HepG2 (cell line): ENCODE results near the gene NEIL1. TPM values are rescaled to one million over a fixed set of nuclear protein-coding genes. Genes with fewer than 3 reads are reported as not detected.

Experiments
- ATAC-seq: fragments of 200-7000 bp; cut with Tn5 transposase; 3 replicates; pipeline ENCODE4 v1.9.1; 2020; ENCODE audit warnings: mild to moderate bottlenecking, moderate library complexity
- BruUV-seq: library from RNA; stranded (reverse); fragments of 400-500 nt; replicated peaks from 2 replicates; lab custom pipeline; 2021; lab: Mats Ljungman, UMichigan
- CTCF ChIA-PET: fragments of 300-600 bp; formaldehyde crosslinking; extraction: SDS; loops from one replicate; lab custom pipeline; 2021; ENCODE audit warnings: low total read pairs, inconsistent platforms, low intra/inter-chr PET ratio; lab: Yijun Ruan, JAX
- POLR2A ChIA-PET: fragments of 350-600 bp; sonication (Branson Sonifier 250); formaldehyde crosslinking; loops from one replicate; lab custom pipeline; 2020; ENCODE audit warnings: antibody characterized with exemption, inconsistent platforms; lab: Yijun Ruan, JAX
- DNase-seq: peaks from one replicate; pipeline ENCODE4 v3.0.0-alpha.2; 2015; ENCODE audit warnings: low spot score
- FAIRE-seq: peaks from 3 replicates; lab custom pipeline; 2011; peaks lifted over from hg19 to GRCh38; lab: Jason Lieb, UNC
- H2AFZ ChIP-seq: one replicate; pipeline ENCODE4 v1.6.1; 2011; ENCODE audit warnings: low read length, inconsistent platforms
- H3K27ac ChIP-seq: fragments of 300-600 bp; 3 replicates; pipeline ENCODE4 v1.8.0; 2011; ENCODE audit warnings: mixed run types, mild to moderate bottlenecking, mixed read lengths, low read length, inconsistent platforms; ENCODE audit not compliant: insufficient read depth; ENCODE audit errors: extremely low read length
- H3K27me3 ChIP-seq, 2 experiments: fragments of 200-600 bp in 1 of 2; 2 replicates in 1 of 2; 3 replicates in 1 of 2; pipeline versions ENCODE4 v1.6.0 to v1.8.0; 2011; ENCODE audit warnings: low read length in 2 of 2, mild to moderate bottlenecking in 2 of 2, moderate library complexity in 2 of 2, inconsistent platforms in 1 of 2; ENCODE audit not compliant: insufficient read depth in 2 of 2, control insufficient read depth in 1 of 2
- H3K36me3 ChIP-seq, 2 experiments: fragments of 200-600 bp in 1 of 2; replicated peaks in 1 of 2; 2 replicates in 1 of 2; 3 replicates in 1 of 2; pipeline versions ENCODE4 v1.5.1 to v1.8.0; 2011; ENCODE audit warnings: low read length in 2 of 2, inconsistent platforms in 1 of 2; ENCODE audit not compliant: insufficient read depth in 2 of 2, control insufficient read depth in 1 of 2
- H3K4me1 ChIP-seq: 2 replicates; pipeline ENCODE4 v1.5.1; 2012; ENCODE audit warnings: low read length, inconsistent platforms; ENCODE audit not compliant: insufficient read depth
- H3K4me2 ChIP-seq: 2 replicates; pipeline ENCODE4 v1.6.0; 2011; ENCODE audit warnings: low read depth, low read length, inconsistent platforms
- H3K4me3 ChIP-seq, 3 experiments: fragments of 200-600 bp in 1 of 3; sonication (generic), shearing (Covaris generic) in 1 of 3; replicated peaks in 1 of 3; 2 replicates each; pipeline ENCODE4 v1.5.1; 2011 to 2016; ENCODE audit warnings: low read length in 3 of 3, inconsistent platforms in 2 of 3, low read depth in 2 of 3, mild to moderate bottlenecking in 2 of 3, control low read depth in 1 of 3, mixed read lengths in 1 of 3; ENCODE audit not compliant: insufficient read depth in 1 of 3
- H3K79me2 ChIP-seq: one replicate; pipeline ENCODE4 v1.6.1; 2011; ENCODE audit warnings: low read length, inconsistent platforms; ENCODE audit not compliant: insufficient read depth
- H3K9ac ChIP-seq: 2 replicates; pipeline ENCODE4 v1.6.0; 2011; ENCODE audit warnings: mild to moderate bottlenecking, low read depth, low read length, inconsistent platforms; ENCODE audit not compliant: insufficient read depth
- H3K9me3 ChIP-seq: 2 replicates; pipeline ENCODE4 v1.5.1; 2012; ENCODE audit warnings: mild to moderate bottlenecking, low read length
- H4K20me1 ChIP-seq: 2 replicates; pipeline ENCODE4 v1.6.0; 2011; ENCODE audit warnings: inconsistent platforms, mild to moderate bottlenecking, low read length, moderate library complexity; ENCODE audit not compliant: insufficient read depth
- FOXK1 ChIP-seq: sonication (generic); formaldehyde crosslinking; IDR thresholded peaks from 2 replicates; pipeline ENCODE4 v1.4.0; 2020; ENCODE audit warnings: low read depth, missing genetic modification reagents, borderline replicate concordance
- FOXP1 ChIP-seq, 2 experiments: fragments of 450-650 bp in 1 of 2; IDR thresholded peaks; 2 replicates each; pipeline ENCODE4 v1.6.1; 2017 to 2018; ENCODE audit warnings: antibody characterized with exemption in 1 of 2
- PHF5A ChIP-seq: IDR thresholded peaks from one replicate; pipeline ENCODE4 v1.6.1; 2018; ENCODE audit warnings: low read depth, missing genetic modification reagents; ENCODE audit not compliant: unreplicated experiment
- POLR2AphosphoS5 ChIP-seq: IDR thresholded peaks from 2 replicates; pipeline ENCODE4 v1.6.1; 2012; ENCODE audit warnings: low read depth, low read length
- ZNF180 ChIP-seq: sonication (generic); formaldehyde crosslinking; IDR thresholded peaks from 2 replicates; pipeline ENCODE4 v1.4.0; 2020; ENCODE audit warnings: low read depth, missing genetic modification reagents, borderline replicate concordance
- ZNF20 ChIP-seq: sonication (generic); formaldehyde crosslinking; IDR thresholded peaks from 2 replicates; pipeline ENCODE4 v1.4.0; 2020; ENCODE audit warnings: mild to moderate bottlenecking, moderate library complexity, missing genetic modification reagents
- ZNF841 ChIP-seq: sonication (generic); formaldehyde crosslinking; IDR thresholded peaks from 2 replicates; pipeline ENCODE4 v1.8.1; 2023; ENCODE audit warnings: missing genetic modification reagents, borderline replicate concordance
- WGBS: methylation state at CpG from one replicate; pipeline ENCODE4 v1.1.6; 2017; ENCODE audit warnings: low lambda C conversion rate; 5-methylcytosine and 5-hydroxymethylcytosine counted together
- in situ Hi-C: cut with HindIII; loops from 2 replicates; pipeline ENCODE4 v1.10.0; 2017; ENCODE audit warnings: low pct_unique_long_range_greater_than_20kb; ENCODE audit not compliant: extremely low pct_ligation_motif_present
- intact Hi-C: fragments of 100-400 bp; cut with micrococcal nuclease; formaldehyde crosslinking; loops from one replicate; pipeline ENCODE4 v1.10.0; 2022; ENCODE audit not compliant: unreplicated experiment
- polyA plus RNA-seq, 8 experiments: library from polyadenylated mRNA; depleted of rRNA in 3 of 8; stranded (reverse) in 7 of 8; unstranded in 1 of 8; fragments of >200 nt; fragmentation: Illumina TruSeq in 4 of 8; extraction: Trizol in 4 of 8; gene quantifications; 2 replicates each; pipeline versions ENCODE4 v1.2.1 to v1.2.3, GENCODE V29; 2011 to 2016; ENCODE audit warnings: low read depth in 4 of 8, missing spikeins in 1 of 8, mixed read lengths in 1 of 8; ENCODE audit not compliant: insufficient read depth in 1 of 8
- total RNA-seq, 5 experiments: library from RNA; depleted of rRNA; stranded (reverse); fragments of >200 nt; fragmentation: Illumina TruSeq; extraction: Trizol; gene quantifications; 2 replicates each; pipeline ENCODE4 v1.2.3, GENCODE V29; 2016; ENCODE audit warnings: low read depth in 1 of 5
- TF ChIP-seq, protein P1 (sequence below): sonication (generic); formaldehyde crosslinking; IDR thresholded peaks from 2 replicates; pipeline ENCODE4 v1.8.0; 2022; ENCODE audit warnings: mild to moderate bottlenecking, missing genetic modification reagents
- TF ChIP-seq, protein P2 (sequence below): sonication (generic); formaldehyde crosslinking; IDR thresholded peaks from 2 replicates; pipeline ENCODE4 v1.4.0; 2020; ENCODE audit warnings: low read depth, mild to moderate bottlenecking, missing genetic modification reagents

The NEIL1 gene
- total and polyA plus RNA-seq, 2 of the 13 experiments (the other 11 are each of a cell fraction or from before 2014, with no cell fraction given) = 10.4 to 15.5 TPM

DNA sequence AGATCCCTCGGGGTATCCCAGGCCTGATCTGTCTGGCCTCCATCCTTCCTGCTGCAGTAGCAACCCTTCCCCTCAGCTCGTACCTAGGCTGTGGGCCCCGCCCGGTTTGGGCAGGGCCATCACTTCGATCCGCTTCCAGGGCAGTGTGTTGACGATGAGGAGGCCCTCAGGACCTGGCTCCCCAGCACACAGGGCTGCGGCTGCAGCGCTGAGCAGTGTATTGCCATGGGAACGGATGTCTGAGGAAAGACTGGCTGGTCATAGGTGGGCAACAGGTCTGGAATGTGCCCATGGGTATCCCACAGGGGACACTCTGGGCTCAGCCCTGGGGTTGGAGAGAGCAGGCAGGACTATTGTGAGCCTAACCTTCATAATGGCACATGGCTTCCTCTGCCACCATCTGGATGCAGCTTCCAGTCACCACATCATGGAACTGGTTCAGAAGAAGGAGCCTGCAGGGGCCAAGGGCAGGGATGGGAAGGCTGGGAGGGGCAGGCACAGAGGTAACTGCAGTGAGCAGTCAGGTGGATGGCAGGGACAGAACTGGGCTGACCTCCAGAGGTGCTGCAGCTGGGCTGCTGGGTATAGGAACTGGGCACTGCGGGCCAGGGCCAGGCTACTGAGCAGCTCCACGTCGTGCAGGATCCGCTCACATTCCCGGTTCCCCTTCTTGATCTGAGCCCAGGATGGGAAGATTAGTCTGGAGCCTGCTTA, 12.9 kb downstream of the NEIL1 start (continued):
- no peak for TF ChIP-seq ZNF180 (CRISPR knock-in tag)
- TF ChIP-seq POLR2AphosphoS5 = no peak
- no peak for TF ChIP-seq PHF5A (CRISPR knock-in tag)
- TF ChIP-seq, protein P1, sequence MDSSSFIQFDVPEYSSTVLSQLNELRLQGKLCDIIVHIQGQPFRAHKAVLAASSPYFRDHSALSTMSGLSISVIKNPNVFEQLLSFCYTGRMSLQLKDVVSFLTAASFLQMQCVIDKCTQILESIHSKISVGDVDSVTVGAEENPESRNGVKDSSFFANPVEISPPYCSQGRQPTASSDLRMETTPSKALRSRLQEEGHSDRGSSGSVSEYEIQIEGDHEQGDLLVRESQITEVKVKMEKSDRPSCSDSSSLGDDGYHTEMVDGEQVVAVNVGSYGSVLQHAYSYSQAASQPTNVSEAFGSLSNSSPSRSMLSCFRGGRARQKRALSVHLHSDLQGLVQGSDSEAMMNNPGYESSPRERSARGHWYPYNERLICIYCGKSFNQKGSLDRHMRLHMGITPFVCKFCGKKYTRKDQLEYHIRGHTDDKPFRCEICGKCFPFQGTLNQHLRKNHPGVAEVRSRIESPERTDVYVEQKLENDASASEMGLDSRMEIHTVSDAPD (CRISPR knock-in tag) = no peak
- TF ChIP-seq, all 625 proteins: peak for 0

DNA sequence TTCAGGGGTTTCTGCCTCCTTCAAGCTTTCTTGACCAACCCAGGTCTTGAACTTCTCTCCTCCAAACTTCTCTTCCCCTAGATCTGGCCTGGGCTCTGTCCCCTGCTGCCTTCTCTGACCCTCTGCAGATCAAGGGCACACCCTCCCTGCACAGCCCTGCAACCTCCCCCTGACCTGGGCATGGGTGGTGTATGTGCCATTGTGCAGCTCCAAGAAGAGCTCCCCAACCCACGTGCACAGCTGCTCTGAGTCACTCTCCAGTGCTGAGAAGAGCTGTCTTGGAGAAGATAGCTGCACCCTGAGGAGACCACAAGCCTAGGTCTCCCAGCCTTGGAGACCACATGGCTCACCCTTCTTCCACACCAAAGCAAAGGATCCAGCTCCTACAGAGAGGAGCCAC, 13.6 kb downstream of the NEIL1 start:
- no TSS peak for BruUV-seq
- no peak for TF ChIP-seq FOXP1 (IDR thresholded peaks at IDR 0.05)
- TF ChIP-seq FOXP1 (CRISPR knock-in tag; IDR thresholded peaks at IDR 0.05) = no peak
- TF ChIP-seq, protein P2, sequence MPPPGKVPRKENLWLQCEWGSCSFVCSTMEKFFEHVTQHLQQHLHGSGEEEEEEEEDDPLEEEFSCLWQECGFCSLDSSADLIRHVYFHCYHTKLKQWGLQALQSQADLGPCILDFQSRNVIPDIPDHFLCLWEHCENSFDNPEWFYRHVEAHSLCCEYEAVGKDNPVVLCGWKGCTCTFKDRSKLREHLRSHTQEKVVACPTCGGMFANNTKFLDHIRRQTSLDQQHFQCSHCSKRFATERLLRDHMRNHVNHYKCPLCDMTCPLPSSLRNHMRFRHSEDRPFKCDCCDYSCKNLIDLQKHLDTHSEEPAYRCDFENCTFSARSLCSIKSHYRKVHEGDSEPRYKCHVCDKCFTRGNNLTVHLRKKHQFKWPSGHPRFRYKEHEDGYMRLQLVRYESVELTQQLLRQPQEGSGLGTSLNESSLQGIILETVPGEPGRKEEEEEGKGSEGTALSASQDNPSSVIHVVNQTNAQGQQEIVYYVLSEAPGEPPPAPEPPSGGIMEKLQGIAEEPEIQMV = no peak
- TF ChIP-seq FOXK1 (CRISPR knock-in tag) = no peak
- TF ChIP-seq ZNF20 (CRISPR knock-in tag) = no peak
- no peak for TF ChIP-seq ZNF841 (CRISPR knock-in tag)
- CTCF ChIA-PET = no interaction called here

More for the DNA sequence above, 13.6 kb downstream of the NEIL1 start:
- Histone ChIP-seq H3K36me3 (peaks cover 18 to 38% of the 10 kb centered on the region in 2 experiments), H3K79me2 (no peaks in the 10 kb centered on the region), H3K4me1 (no peaks in the 10 kb centered on the region), H3K9me3 (no peaks in the 10 kb centered on the region), H3K4me2 (no peak overlapping the region), H4K20me1 (no peaks in the 10 kb centered on the region), H3K27ac (no peak overlapping the region), H3K4me3 (no peak overlapping the region), H3K9ac (no peak overlapping the region), H3K27me3 (no peaks in the 10 kb centered on the region), H2AFZ (no peak overlapping the region)
- DNase-seq (no peak), FAIRE-seq (no peak), ATAC-seq (no peak)
- intact Hi-C loops (loop anchor here (10.0 kb wide), 1 partner anchor 324 kb away; no protein-coding TSS in a partner anchor), in situ Hi-C loops (loop anchor here (10.0 kb wide), 1 partner anchor 284 kb away; the partner anchor contains the start of genes IMP3 and SNX33)
- WGBS = 100% methylated on average over 1 of the region's 1 CpG
- POLR2A ChIA-PET = interaction anchor here (0.9 to 2.1 kb wide), 3 partner anchors 8 to 13 kb away, joined by 3 to 10 read pairs (median 4); partner anchors contain the start of gene MAN2C1
